ENCODE data around the gene GKN2.

DNA sequence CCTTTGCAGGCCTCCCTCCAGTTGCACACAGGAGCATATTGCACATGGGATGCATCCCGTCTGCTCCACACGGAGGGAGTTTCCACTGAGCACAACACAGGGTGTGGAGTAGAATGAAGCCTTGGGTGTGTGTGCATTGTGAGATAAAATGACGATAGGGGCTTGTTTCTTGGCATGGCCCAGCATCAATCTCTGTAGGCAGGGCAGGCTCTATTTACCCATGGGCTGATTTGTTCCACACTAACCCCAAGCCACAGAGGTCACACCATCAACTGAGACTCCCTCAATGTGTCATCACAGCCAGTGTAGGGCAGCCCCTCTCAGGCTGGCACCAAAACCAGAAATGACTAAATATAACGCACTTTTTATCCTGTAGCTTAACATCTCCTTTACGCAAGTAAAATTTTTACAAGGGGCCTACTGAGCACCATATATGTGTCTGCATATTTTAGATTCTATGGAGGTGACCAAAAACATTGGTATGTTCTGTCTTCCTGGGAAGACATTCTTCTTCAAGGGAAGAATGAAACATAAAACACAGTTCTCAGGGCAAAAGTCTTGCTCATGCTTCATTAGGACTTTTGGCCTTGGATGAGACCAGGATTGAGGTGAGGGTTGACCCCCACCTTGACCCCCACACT is 19.0 kb upstream of the GKN2 start:
- TF ChIP-seq, protein P1, sequence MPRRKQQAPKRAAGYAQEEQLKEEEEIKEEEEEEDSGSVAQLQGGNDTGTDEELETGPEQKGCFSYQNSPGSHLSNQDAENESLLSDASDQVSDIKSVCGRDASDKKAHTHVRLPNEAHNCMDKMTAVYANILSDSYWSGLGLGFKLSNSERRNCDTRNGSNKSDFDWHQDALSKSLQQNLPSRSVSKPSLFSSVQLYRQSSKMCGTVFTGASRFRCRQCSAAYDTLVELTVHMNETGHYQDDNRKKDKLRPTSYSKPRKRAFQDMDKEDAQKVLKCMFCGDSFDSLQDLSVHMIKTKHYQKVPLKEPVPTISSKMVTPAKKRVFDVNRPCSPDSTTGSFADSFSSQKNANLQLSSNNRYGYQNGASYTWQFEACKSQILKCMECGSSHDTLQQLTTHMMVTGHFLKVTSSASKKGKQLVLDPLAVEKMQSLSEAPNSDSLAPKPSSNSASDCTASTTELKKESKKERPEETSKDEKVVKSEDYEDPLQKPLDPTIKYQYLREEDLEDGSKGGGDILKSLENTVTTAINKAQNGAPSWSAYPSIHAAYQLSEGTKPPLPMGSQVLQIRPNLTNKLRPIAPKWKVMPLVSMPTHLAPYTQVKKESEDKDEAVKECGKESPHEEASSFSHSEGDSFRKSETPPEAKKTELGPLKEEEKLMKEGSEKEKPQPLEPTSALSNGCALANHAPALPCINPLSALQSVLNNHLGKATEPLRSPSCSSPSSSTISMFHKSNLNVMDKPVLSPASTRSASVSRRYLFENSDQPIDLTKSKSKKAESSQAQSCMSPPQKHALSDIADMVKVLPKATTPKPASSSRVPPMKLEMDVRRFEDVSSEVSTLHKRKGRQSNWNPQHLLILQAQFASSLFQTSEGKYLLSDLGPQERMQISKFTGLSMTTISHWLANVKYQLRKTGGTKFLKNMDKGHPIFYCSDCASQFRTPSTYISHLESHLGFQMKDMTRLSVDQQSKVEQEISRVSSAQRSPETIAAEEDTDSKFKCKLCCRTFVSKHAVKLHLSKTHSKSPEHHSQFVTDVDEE (CRISPR knock-in tag; IDR thresholded peaks at IDR 0.05): no peak
- no peak for TF ChIP-seq ESRRG (CRISPR knock-in tag; IDR thresholded peaks at IDR 0.05)
- TF ChIP-seq ZC3H10 (CRISPR knock-in tag; IDR thresholded peaks at IDR 0.05): no peak
- no peak for TF ChIP-seq OSR1 (CRISPR knock-in tag; IDR thresholded peaks at IDR 0.05)
- TF ChIP-seq, protein P2, sequence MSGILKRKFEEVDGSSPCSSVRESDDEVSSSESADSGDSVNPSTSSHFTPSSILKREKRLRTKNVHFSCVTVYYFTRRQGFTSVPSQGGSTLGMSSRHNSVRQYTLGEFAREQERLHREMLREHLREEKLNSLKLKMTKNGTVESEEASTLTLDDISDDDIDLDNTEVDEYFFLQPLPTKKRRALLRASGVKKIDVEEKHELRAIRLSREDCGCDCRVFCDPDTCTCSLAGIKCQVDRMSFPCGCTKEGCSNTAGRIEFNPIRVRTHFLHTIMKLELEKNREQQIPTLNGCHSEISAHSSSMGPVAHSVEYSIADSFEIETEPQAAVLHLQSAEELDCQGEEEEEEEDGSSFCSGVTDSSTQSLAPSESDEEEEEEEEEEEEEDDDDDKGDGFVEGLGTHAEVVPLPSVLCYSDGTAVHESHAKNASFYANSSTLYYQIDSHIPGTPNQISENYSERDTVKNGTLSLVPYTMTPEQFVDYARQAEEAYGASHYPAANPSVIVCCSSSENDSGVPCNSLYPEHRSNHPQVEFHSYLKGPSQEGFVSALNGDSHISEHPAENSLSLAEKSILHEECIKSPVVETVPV (CRISPR knock-in tag; IDR thresholded peaks at IDR 0.05): no peak
- no peak for TF ChIP-seq BACH2 (CRISPR knock-in tag; IDR thresholded peaks at IDR 0.05; ENCODE audit: borderline replicate concordance)
- TF ChIP-seq SNAI2 (CRISPR knock-in tag; IDR thresholded peaks at IDR 0.05): no peak
- TF ChIP-seq TCF4 (CRISPR knock-in tag; IDR thresholded peaks at IDR 0.05; ENCODE audit: borderline replicate concordance): no peak

All from SK-N-SH treated with all-trans-retinoic acid at 6 μM for 48 hours (cell line).